Psoas muscle (tissue), 8 donors: ENCODE results near the gene REV1. TPM values are rescaled to one million over a fixed set of nuclear protein-coding genes. Genes with fewer than 3 reads are reported as not detected.

Experiments used
- ATAC-seq, 4 donors: fragments of 200-7000 bp; cut with Tn5 transposase; one replicate each; pipeline ENCODE4 v1.9.1; 2020; ENCODE audit warnings: moderate library complexity in 3 of 4, mild to moderate bottlenecking in 2 of 4
- DNase-seq, 2 donors: peaks; one replicate each; pipeline ENCODE4 v3.0.0-alpha.2; 2020
- H3K27ac ChIP-seq: fragments of 200-600 bp; one replicate; pipeline ENCODE4 v1.8.0; 2022
- H3K27me3 ChIP-seq, 3 donors: fragments of 200-600 bp in 1 of 3; one replicate each; pipeline versions ENCODE4 v1.6.1 to v1.8.0; 2013 to 2022; ENCODE audit warnings: low read length in 2 of 3, mild to moderate bottlenecking in 2 of 3, moderate library complexity in 1 of 3; ENCODE audit not compliant: insufficient read depth in 3 of 3
- H3K36me3 ChIP-seq, 2 donors: fragments of 200-600 bp in 1 of 2; one replicate each; pipeline versions ENCODE4 v1.6.1 to v1.8.0; 2013 to 2022; ENCODE audit warnings: low read depth in 1 of 2, mild to moderate bottlenecking in 1 of 2, moderate library complexity in 1 of 2; ENCODE audit not compliant: insufficient read depth in 1 of 2
- H3K4me1 ChIP-seq: fragments of 200-600 bp; one replicate; pipeline ENCODE4 v1.8.0; 2022
- H3K4me3 ChIP-seq: fragments of 200-600 bp; one replicate; pipeline ENCODE4 v1.8.0; 2022; ENCODE audit warnings: mild to moderate bottlenecking
- H3K9me3 ChIP-seq: fragments of 200-600 bp; one replicate; pipeline ENCODE4 v1.8.0; 2022
- WGBS, 3 donors: extraction: QIAGEN DNeasy Blood & Tissue Kit; methylation state at CpG; one replicate each; pipeline versions ENCODE4 v1.1.6 to v1.1.7; 2013; 5-methylcytosine and 5-hydroxymethylcytosine counted together
- intact Hi-C, 2 donors: fragments of 100-400 bp; cut with DNase I; formaldehyde crosslinking; loops; one replicate each; pipeline versions ENCODE4 v1.11.0 to v1.14.2; 2022
- polyA plus RNA-seq, 3 donors: library from polyadenylated mRNA; stranded (reverse); fragments of 200-250 nt; gene quantifications; one replicate each; pipeline ENCODE4 v1.2.3, GENCODE V29; 2013
- total RNA-seq, 4 donors: library from RNA; stranded (reverse); fragmentation: NEBNext Ultra II Directional in 2 of 4; extraction: Animal tissue kit (Norgen Biotek cat#: 25700) in 2 of 4; gene quantifications; one replicate each; pipeline versions ENCODE4 v1.2.1 to v1.2.4, GENCODE V29; 2021 to 2023
- TF ChIP-seq, protein P1 (sequence below): fragments of 200-600 bp; IDR thresholded peaks from one replicate; pipeline ENCODE4 v1.8.0; 2022; ENCODE audit warnings: antibody characterized with exemption
- donor health status: healthy with polysubstance abuse.
- donor health status: DM: no; HTN: no; CAD: no; lungs with moderate emphysema.
- donor health status: Bipolar disorder and iron deficiency.
- donor health status: healthy.
- donor health status: DM: yes; HTN: yes; CAD: no.
- donor health status: DM: no; HTN: no; CAD: no.
- donor health status: DM: no; HTN: no; CAD: no.
- donor health status: DM: yes; HTN: yes; CAD: no.

REV1 gene
- total and polyA plus RNA-seq, 7 donors = 9.1 to 26.0 (median 19.9) TPM

DNA sequence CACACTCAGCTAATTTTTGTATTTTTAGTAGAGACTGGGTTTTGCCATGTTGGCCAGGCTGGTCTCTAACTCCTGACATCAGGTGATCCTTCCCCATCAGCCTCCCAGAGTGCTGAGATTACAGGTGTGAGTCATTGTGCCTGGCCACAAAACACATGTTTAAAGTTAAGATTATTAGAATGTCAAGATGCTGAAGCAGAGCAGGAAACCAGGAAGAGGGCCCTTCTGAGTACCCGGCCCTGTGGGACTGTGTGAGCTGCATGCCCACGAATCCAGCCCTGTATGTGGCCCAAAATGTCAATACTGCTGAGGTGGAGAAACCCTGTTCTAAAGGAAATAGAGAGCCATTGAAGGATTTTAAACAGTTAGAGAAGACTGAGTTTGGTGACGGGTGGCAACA is 31.0 kb upstream of the REV1 start:
- TF ChIP-seq, protein P1, sequence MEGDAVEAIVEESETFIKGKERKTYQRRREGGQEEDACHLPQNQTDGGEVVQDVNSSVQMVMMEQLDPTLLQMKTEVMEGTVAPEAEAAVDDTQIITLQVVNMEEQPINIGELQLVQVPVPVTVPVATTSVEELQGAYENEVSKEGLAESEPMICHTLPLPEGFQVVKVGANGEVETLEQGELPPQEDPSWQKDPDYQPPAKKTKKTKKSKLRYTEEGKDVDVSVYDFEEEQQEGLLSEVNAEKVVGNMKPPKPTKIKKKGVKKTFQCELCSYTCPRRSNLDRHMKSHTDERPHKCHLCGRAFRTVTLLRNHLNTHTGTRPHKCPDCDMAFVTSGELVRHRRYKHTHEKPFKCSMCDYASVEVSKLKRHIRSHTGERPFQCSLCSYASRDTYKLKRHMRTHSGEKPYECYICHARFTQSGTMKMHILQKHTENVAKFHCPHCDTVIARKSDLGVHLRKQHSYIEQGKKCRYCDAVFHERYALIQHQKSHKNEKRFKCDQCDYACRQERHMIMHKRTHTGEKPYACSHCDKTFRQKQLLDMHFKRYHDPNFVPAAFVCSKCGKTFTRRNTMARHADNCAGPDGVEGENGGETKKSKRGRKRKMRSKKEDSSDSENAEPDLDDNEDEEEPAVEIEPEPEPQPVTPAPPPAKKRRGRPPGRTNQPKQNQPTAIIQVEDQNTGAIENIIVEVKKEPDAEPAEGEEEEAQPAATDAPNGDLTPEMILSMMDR = no peak
- no peak overlapping the region for H3K27ac ChIP-seq
- intact Hi-C loops = no loop called here
- H3K9me3 ChIP-seq = no peaks in the 10 kb centered on the region
- H3K4me1 ChIP-seq = no peaks in the 10 kb centered on the region
- no peaks in the 10 kb centered on the region for H3K27me3 ChIP-seq
- H3K36me3 ChIP-seq = no peaks in the 10 kb centered on the region
- H3K4me3 ChIP-seq = no peak overlapping the region
- no peak for DNase-seq
- no peak for ATAC-seq
- 73 to 82% (median 74%) methylated on average over 3 of the region's 3 CpGs for WGBS, 3 donors

GRCh38 chr2:99520195-99520594 is 30.4 kb upstream of the REV1 start:
- no peak overlapping the region for H3K27ac ChIP-seq
- no peak for ATAC-seq
- WGBS, 3 donors = 85 to 90% (median 90%) methylated on average over 4 of the region's 4 CpGs
- H3K9me3 ChIP-seq = no peaks in the 10 kb centered on the region
- no peaks in the 10 kb centered on the region for H3K4me1 ChIP-seq
- no peak overlapping the region for H3K4me3 ChIP-seq
- DNase-seq = no peak
- intact Hi-C loops = no loop called here
- no peaks in the 10 kb centered on the region for H3K27me3 ChIP-seq
- H3K36me3 ChIP-seq = no peaks in the 10 kb centered on the region
- TF ChIP-seq, protein P1 = no peak

- no peak for ATAC-seq
Measured at GRCh38 chr2:99514357-99514756, 24.5 kb upstream of the REV1 start.

DNA sequence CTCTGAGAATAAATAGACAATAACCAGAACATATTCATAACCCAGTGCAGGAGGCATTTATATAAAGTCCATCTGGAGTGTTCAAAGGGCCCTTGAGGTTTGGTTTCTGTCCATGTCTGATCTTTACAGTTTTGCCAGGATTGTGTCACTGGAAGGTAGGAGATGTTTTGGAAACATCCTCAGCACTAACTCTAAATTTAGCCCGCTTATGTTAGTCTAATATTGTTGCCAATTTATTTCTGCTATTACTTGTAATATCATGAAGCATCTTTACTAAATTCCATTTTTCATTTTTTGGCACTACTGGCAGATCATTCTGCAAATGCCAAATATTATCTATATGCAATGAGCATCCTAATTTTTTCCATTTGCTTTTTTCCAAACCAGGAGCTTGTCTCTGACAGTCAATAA is 22.4 kb upstream of the REV1 start:
- Histone ChIP-seq H3K27me3 (no peaks in the 10 kb centered on the region), H3K27ac (no peak overlapping the region), H3K4me1 (peaks cover 11% of the 10 kb centered on the region), H3K9me3 (no peaks in the 10 kb centered on the region), H3K36me3 (no peaks in the 10 kb centered on the region), H3K4me3 (no peak overlapping the region)
- DNase-seq = no peak
- peak in 2 of 4 donors; percentile 25 to 41 for ATAC-seq
- 19 to 27% (median 23%) methylated on average over 1 of the region's 1 CpG for WGBS, 3 donors
- intact Hi-C loops = no loop called here
- TF ChIP-seq, protein P1 = no peak

More at GRCh38 chr2:99514357-99514756, 24.5 kb upstream of the REV1 start:
- no peaks in the 10 kb centered on the region for H3K27me3 ChIP-seq
- no peak overlapping the region for H3K27ac ChIP-seq
- no peak for DNase-seq
- TF ChIP-seq, protein P1 = no peak
- 90 to 94% (median 93%) methylated on average over 4 of the region's 4 CpGs for WGBS, 3 donors
- peaks cover 11% of the 10 kb centered on the region for H3K4me1 ChIP-seq
- H3K4me3 ChIP-seq = no peak overlapping the region
- H3K9me3 ChIP-seq = no peaks in the 10 kb centered on the region
- no peaks in the 10 kb centered on the region for H3K36me3 ChIP-seq
- intact Hi-C loops = no loop called here

DNA sequence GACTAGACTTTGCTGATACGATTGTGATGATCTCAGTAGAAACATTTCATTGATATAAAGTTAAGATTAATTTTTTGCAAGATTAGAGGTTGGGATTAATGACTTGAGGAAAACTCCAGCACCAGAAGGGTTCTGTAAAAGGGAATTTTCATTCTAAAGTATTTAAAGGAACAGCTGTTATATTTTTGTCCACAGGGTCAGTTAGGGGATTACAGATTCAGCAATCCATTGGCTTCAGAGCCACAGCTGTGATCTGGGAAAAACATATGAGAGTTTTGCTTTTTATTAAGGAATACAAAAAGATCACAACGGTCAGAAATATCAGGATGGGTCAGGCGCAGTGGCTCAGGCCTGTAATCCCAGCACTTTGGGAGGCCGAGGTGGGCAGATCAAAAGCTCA is 19.6 kb upstream of the REV1 start:
- intact Hi-C loops = no loop called here

More for the DNA sequence above, 19.6 kb upstream of the REV1 start:
- Histone ChIP-seq H3K36me3 (no peaks in the 10 kb centered on the region), H3K27ac (no peak overlapping the region), H3K4me3 (no peak overlapping the region), H3K9me3 (no peaks in the 10 kb centered on the region), H3K27me3 (no peaks in the 10 kb centered on the region), H3K4me1 (peaks cover 11% of the 10 kb centered on the region)
- TF ChIP-seq, protein P1 = no peak
- no peak for DNase-seq
- no peak for ATAC-seq
- WGBS, 3 donors = 48 to 53% (median 49%) methylated on average over 4 of the region's 4 CpGs
